Ishikawa (cell line): ENCODE results near the gene RPL28.

Experiments
- CEBPB ChIP-seq: IDR thresholded peaks from 2 replicates; pipeline ENCODE4 v1.6.1; 2012
- CREB1 ChIP-seq: IDR thresholded peaks from 2 replicates; pipeline ENCODE4 v1.6.1; 2012; ENCODE audit warnings: low read depth
- EGR1 ChIP-seq: IDR thresholded peaks from 2 replicates; pipeline ENCODE4 v1.6.1; 2012
- EP300 ChIP-seq: IDR thresholded peaks from 2 replicates; pipeline ENCODE4 v1.6.1; 2012; ENCODE audit warnings: borderline replicate concordance
- FOXM1 ChIP-seq: IDR thresholded peaks from 2 replicates; pipeline ENCODE4 v1.6.1; 2012; ENCODE audit warnings: low read depth, borderline replicate concordance
- NFIC ChIP-seq: IDR thresholded peaks from 2 replicates; pipeline ENCODE4 v1.6.1; 2012
- RAD21 ChIP-seq: IDR thresholded peaks from 2 replicates; pipeline ENCODE4 v1.6.1; 2012; ENCODE audit warnings: low read depth
- TAF1 ChIP-seq: IDR thresholded peaks from 2 replicates; pipeline ENCODE4 v1.6.1; 2012; ENCODE audit warnings: low read depth, mild to moderate bottlenecking
- TCF12 ChIP-seq: IDR thresholded peaks from 2 replicates; pipeline ENCODE4 v1.6.1; 2012; ENCODE audit warnings: low read depth
- TEAD4 ChIP-seq: IDR thresholded peaks from 2 replicates; pipeline ENCODE4 v1.6.1; 2012
- YY1 ChIP-seq: IDR thresholded peaks from 2 replicates; pipeline ENCODE4 v1.6.1; 2012; ENCODE audit warnings: low read depth
- ZBTB7A ChIP-seq: IDR thresholded peaks from 2 replicates; pipeline ENCODE4 v1.6.1; 2012; ENCODE audit warnings: low read depth
- TF ChIP-seq, protein P1 (sequence below): IDR thresholded peaks from 2 replicates; pipeline ENCODE4 v1.6.1; 2012
- TF ChIP-seq, protein P2 (sequence below): IDR thresholded peaks from 2 replicates; pipeline ENCODE4 v1.6.1; 2012
- TF ChIP-seq, protein P3 (sequence below): IDR thresholded peaks from 2 replicates; pipeline ENCODE4 v1.6.1; 2012; ENCODE audit warnings: low read depth, mild to moderate bottlenecking

RPL28 gene

DNA sequence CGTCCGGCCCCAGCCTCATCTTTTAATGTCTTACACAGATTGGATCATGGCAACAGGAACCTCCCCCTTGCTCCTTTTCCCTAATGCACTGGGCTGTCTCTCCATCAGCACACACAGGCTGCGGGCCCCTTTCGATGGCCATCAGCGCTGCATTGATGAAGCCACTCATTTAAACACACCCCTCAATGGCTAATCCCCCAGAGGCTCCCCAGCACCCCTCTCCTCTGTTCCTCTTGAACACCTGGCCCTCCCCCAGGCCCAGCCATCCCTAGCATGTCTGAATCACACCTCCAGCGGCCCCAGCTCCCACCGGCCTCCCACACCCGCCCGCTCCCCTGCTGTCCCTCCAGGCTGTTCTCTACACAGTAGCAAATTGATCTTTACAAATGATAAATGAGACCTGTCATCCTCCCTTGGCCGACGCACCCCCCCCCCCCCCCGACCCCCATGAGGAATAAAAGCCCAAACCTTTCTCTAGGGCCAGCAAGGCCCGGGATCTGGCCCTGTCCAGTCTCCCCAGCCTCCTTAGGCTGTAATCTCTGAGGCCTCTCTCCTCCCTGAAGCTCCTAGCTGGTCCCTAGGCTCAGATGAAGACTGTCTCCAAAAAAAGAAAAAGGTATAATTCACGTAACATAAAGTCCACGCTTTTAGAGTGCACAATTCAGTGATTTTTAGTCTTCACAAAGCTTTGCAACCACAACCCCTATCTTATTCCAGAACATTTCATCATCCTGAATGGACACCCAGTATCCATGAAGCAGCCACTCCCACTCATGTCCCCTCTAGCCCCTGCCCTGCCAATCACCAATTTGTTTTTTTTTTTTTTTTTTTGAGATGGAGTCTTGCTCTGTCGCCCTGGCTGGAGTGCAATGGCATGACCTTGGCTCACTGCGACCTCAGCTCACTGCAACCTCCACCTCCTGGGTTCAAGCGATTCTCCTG, 7.4 kb downstream of the RPL28 start:
- TF ChIP-seq EGR1 = no peak
- TF ChIP-seq YY1 = no peak
- TF ChIP-seq CEBPB = no peak
- TF ChIP-seq, protein P1, sequence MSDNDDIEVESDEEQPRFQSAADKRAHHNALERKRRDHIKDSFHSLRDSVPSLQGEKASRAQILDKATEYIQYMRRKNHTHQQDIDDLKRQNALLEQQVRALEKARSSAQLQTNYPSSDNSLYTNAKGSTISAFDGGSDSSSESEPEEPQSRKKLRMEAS = no peak
- TF ChIP-seq TEAD4 = no peak
- no peak for TF ChIP-seq TAF1
- TF ChIP-seq, protein P2, sequence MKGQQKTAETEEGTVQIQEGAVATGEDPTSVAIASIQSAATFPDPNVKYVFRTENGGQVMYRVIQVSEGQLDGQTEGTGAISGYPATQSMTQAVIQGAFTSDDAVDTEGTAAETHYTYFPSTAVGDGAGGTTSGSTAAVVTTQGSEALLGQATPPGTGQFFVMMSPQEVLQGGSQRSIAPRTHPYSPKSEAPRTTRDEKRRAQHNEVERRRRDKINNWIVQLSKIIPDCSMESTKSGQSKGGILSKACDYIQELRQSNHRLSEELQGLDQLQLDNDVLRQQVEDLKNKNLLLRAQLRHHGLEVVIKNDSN = no peak
- no peak for TF ChIP-seq TCF12
- no peak for TF ChIP-seq RAD21

DNA sequence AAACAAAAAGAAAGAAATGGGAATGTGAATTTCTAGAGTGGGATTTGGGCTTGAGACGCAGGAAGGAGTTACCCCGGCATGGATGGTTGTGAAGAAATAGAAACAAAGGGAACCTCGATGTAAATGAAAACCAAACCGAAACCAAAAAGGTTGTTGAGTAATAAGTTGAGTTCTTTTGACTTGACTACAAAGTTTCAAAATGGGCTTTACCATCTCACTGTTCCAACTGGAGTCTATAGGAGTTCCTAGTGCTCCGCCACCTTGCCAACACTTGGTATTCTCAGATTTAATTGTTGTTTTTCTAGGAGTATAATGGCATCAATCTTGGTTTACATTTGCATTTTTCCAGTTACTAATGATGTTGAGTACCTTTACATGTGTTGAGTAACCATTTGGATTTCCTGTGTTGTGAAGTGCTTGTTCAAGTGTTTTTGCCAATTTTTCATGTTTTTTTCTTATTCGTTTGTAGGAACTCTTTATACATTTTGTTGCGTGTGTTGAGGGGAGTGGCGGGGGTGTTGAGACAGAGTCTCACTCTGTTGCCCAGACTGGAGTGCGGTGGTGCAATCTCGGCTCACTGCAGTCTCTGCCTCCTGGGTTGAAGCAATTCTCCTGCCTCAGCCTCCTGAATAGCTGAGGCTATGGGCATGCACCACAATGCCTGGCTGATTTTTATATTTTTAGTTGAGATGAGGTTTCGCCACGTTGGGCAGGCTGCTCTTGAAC, 12.6 kb downstream of the RPL28 start:
- TF ChIP-seq NFIC = no peak
- TF ChIP-seq TEAD4 = no peak
- no peak for TF ChIP-seq YY1
- TF ChIP-seq EGR1 = no peak
- no peak for TF ChIP-seq EP300
- TF ChIP-seq, protein P1 = no peak
- TF ChIP-seq, protein P2 = no peak
- no peak for TF ChIP-seq FOXM1
- TF ChIP-seq CREB1 = no peak
- no peak for TF ChIP-seq ZBTB7A
- TF ChIP-seq RAD21 = no peak
- no peak for TF ChIP-seq CEBPB
- no peak for TF ChIP-seq TAF1
- TF ChIP-seq, protein P3, sequence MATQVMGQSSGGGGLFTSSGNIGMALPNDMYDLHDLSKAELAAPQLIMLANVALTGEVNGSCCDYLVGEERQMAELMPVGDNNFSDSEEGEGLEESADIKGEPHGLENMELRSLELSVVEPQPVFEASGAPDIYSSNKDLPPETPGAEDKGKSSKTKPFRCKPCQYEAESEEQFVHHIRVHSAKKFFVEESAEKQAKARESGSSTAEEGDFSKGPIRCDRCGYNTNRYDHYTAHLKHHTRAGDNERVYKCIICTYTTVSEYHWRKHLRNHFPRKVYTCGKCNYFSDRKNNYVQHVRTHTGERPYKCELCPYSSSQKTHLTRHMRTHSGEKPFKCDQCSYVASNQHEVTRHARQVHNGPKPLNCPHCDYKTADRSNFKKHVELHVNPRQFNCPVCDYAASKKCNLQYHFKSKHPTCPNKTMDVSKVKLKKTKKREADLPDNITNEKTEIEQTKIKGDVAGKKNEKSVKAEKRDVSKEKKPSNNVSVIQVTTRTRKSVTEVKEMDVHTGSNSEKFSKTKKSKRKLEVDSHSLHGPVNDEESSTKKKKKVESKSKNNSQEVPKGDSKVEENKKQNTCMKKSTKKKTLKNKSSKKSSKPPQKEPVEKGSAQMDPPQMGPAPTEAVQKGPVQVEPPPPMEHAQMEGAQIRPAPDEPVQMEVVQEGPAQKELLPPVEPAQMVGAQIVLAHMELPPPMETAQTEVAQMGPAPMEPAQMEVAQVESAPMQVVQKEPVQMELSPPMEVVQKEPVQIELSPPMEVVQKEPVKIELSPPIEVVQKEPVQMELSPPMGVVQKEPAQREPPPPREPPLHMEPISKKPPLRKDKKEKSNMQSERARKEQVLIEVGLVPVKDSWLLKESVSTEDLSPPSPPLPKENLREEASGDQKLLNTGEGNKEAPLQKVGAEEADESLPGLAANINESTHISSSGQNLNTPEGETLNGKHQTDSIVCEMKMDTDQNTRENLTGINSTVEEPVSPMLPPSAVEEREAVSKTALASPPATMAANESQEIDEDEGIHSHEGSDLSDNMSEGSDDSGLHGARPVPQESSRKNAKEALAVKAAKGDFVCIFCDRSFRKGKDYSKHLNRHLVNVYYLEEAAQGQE = no peak

DNA sequence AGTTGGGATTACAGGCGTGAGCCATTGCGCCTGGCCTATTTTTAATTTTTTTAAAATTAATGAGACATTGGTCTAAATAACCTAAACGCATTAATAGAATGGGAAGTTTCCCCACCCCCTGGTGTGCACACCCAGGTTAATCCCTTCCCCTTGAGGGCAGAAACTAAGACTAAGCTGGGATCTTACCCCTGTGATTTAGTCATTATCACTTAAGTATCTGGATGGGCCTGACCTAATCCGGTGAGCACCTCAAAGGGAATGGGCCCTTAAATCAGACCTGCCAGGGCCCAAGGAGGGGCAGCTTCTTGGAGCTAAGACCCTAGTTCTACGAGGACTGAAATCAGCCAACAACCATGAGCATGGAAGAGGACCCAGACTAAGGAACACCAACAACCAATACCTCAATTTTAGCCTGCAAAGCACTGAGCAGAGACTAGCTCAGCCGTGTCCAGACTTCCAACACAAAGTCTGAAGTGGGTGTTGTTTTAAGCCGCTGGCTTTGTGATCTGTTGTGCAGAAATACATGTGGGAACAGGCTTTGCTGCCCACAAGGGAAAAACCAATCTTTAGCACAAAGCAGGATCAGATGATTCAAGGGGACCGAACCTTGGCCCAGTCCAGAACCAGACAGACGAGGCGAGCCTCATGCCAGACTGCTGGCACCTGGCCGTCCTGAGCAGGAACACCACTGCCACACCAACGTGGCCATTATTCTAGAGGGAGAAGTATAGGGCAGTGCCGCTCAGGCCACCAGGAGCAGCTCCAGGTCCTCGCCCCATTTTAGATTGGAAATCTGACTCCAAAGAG, 14.8 kb downstream of the RPL28 start:
- TF ChIP-seq, protein P3 = no peak
- TF ChIP-seq CREB1 (no peak), RAD21 (no peak), EGR1 (no peak), ZBTB7A (no peak), EP300 (no peak), CEBPB (no peak), YY1 (no peak), NFIC (no peak), TCF12 (no peak), TEAD4 (no peak), FOXM1 (no peak), TAF1 (no peak)
- TF ChIP-seq, protein P1 = no peak
- TF ChIP-seq, protein P2 = no peak

DNA sequence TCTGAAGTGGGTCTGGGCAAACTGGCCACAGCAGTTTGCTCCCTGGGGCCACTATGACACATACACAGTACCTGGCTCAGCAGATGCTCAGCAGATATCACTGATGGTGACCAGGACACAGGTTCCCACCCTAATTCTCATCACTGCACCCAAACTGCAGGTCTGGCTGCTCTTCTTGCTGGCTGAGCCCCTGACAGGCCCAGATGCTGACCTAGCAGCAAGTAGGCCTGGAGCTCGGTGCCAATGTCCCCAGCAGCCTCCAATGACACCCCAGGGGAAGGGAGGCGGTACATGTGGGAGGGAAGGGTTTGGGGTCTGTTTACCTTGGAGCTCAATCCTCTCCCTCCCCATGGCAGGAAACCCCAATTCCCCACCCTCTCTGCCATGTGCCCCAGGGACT, 16.8 kb downstream of the RPL28 start:
- TF ChIP-seq FOXM1 (no peak), RAD21 (no peak), TAF1 (no peak), EP300 (no peak), ZBTB7A (no peak), YY1 (no peak), TCF12 (no peak), TEAD4 (no peak)
- TF ChIP-seq, protein P2 = no peak
- TF ChIP-seq, protein P3 = no peak
